ENCODE data around the gene GJB4. TPM values are rescaled to one million over a fixed set of nuclear protein-coding genes. Genes with fewer than 3 reads are reported as not detected.

GJB4 gene
- polyA plus RNA-seq, 1 of the 3 experiments (the other 2 are of a cell fraction) = not detected

DNA sequence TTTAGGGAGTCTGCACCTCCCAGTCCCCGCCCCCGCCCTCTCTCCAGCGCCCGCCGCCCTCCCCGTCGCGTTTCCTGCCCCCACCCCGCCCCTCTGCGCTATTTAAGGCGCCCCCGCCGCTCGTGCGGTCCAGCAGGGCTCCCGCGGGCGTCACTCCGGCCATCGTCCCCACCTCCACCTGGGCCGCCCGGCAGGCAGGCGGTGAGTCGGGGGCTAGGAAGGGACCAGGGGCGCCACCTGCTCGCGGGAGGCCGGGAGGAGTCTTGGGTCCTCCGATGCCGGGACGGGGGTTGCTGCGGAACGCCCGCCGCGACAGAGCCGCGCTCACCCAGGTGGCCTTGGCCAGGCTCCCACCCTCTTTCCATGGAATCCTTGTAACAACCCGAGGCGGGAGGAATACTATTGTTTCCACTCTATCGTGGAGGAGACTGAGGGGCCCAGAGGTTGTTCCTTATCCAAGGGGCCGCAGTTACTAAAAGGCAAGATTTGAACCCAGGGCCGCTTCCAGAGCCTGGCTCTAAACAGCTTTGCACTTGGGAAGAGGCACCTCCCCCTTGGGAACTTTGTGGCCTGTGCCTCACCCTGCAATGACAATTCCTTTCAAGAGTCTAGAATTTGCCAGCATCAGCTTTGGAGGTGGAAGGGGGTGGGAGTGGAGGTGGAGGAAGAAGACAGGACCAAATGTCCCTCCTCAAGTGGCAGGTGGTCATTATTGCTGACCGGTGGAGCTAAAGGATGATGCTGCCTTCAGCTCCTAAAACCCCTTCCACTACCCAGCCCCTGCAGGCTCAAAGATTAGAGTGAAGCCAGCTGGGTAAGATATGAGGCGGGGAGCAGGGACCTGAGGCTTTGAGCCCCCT, 33.6 kb downstream of the GJB4 start, which contains the start of gene GJA4:
Gene GJA4 (plus strand): TSS at position 132 of the 860 bp plus-strand sequence. CDS start 1,215 bp downstream, outside the sequence.
- ChIA-PET POLR2A (no interaction called here), CTCF (interaction anchor here (8.2 kb wide), 1 partner anchor 61 kb away, joined by 170 read pairs; no protein-coding TSS in a partner anchor)
- 46% methylated on average over 20 of the region's 45 CpGs for WGBS (ENCODE audit: low lambda C conversion rate)

DNA sequence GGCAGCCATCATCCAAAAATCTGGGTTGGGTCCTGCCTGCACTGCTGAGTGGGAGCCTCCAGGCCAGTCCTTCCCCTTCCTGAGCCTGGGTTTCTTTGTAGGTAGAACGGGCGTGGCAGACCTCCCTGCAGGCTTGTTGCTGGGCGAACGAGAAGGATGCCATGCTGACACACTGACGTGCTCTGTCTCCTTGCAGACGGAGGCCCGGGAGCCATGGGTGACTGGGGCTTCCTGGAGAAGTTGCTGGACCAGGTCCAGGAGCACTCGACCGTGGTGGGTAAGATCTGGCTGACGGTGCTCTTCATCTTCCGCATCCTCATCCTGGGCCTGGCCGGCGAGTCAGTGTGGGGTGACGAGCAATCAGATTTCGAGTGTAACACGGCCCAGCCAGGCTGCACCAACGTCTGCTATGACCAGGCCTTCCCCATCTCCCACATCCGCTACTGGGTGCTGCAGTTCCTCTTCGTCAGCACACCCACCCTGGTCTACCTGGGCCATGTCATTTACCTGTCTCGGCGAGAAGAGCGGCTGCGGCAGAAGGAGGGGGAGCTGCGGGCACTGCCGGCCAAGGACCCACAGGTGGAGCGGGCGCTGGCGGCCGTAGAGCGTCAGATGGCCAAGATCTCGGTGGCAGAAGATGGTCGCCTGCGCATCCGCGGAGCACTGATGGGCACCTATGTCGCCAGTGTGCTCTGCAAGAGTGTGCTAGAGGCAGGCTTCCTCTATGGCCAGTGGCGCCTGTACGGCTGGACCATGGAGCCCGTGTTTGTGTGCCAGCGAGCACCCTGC, 34.7 kb downstream of the GJB4 start:
- no peak for TF ChIP-seq MAX (IDR thresholded peaks at IDR 0.05; ENCODE audit: low read depth)
- TF ChIP-seq RCOR1 (IDR thresholded peaks at IDR 0.05; ENCODE audit: low read length) = no peak
- no peak for TF ChIP-seq POLR2AphosphoS5 (IDR thresholded peaks at IDR 0.05; ENCODE audit: low read depth, low read length)
- no peak for TF ChIP-seq FOXM1 (IDR thresholded peaks at IDR 0.05; ENCODE audit: low read depth)
- TF ChIP-seq, protein P1, sequence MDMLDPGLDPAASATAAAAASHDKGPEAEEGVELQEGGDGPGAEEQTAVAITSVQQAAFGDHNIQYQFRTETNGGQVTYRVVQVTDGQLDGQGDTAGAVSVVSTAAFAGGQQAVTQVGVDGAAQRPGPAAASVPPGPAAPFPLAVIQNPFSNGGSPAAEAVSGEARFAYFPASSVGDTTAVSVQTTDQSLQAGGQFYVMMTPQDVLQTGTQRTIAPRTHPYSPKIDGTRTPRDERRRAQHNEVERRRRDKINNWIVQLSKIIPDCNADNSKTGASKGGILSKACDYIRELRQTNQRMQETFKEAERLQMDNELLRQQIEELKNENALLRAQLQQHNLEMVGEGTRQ (IDR thresholded peaks at IDR 0.05; ENCODE audit: borderline replicate concordance, low read depth, low read length) = no peak
- TF ChIP-seq GABPA (IDR thresholded peaks at IDR 0.05; ENCODE audit: low read depth) = no peak
- no peak for TF ChIP-seq SMC3 (IDR thresholded peaks at IDR 0.05; ENCODE audit: low read depth, low read length)
- Histone ChIP-seq H3K36me3 (replicated peaks in 1 of 2; ENCODE audit: control insufficient read depth in 1 of 2, insufficient read depth in 2 of 2, low read length in 1 of 2) (no peaks in the 10 kb centered on the region), H3K4me3 (ENCODE audit: low read depth in 2 of 2, low read length in 1 of 2) (no peak overlapping the region), H3K9ac (no peak overlapping the region), H3K9me3 (no peaks in the 10 kb centered on the region), H3K9me2 (no peaks in the 10 kb centered on the region), H3K27me3 (ENCODE audit: insufficient read depth) (no peaks in the 10 kb centered on the region), H3F3A (replicated peaks; ENCODE audit: insufficient read depth) (no peaks in the 10 kb centered on the region), H3K79me2 (ENCODE audit: insufficient read depth) (no peaks in the 10 kb centered on the region), H3K4me2 (no peak overlapping the region), H4K20me1 (ENCODE audit: insufficient read depth) (no peaks in the 10 kb centered on the region), H2AFZ (ENCODE audit: low read depth) (no peak overlapping the region), H3K4me1 (ENCODE audit: control insufficient read depth in 1 of 2, insufficient read depth in 2 of 2, low read depth in 1 of 2, low read length in 1 of 2) (no peaks in the 10 kb centered on the region), H3K27ac (ENCODE audit: low read depth in 2 of 2, low read length in 1 of 2) (no peak overlapping the region)
- POLR2A ChIA-PET = no interaction called here
- 88% methylated on average over 24 of the region's 40 CpGs for WGBS (ENCODE audit: low lambda C conversion rate)
- no peak for DNase-seq
- CTCF ChIA-PET = interaction anchor here (8.2 kb wide), 1 partner anchor 60 kb away, joined by 170 read pairs; no protein-coding TSS in a partner anchor

More for the DNA sequence above, 33.6 kb downstream of the GJB4 start, which contains the start of gene GJA4:
- Histone ChIP-seq H3K9ac (no peak within 1 kb of the TSS), H3K79me2 (ENCODE audit: insufficient read depth) (no peaks in the 10 kb centered on the region), H4K20me1 (ENCODE audit: insufficient read depth) (no peaks in the 10 kb centered on the region), H3K36me3 (replicated peaks in 1 of 2; ENCODE audit: control insufficient read depth in 1 of 2, insufficient read depth in 2 of 2, low read length in 1 of 2) (no peaks in the 10 kb centered on the region), H3K4me3 (ENCODE audit: low read depth in 2 of 2, low read length in 1 of 2) (no peak within 1 kb of the TSS), H3K4me2 (no peak within 1 kb of the TSS), H3F3A (replicated peaks; ENCODE audit: insufficient read depth) (no peaks in the 10 kb centered on the region), H3K9me2 (no peaks in the 10 kb centered on the region), H3K9me3 (no peaks in the 10 kb centered on the region), H3K27ac (ENCODE audit: low read depth in 2 of 2, low read length in 1 of 2) (no peak within 1 kb of the TSS), H3K27me3 (ENCODE audit: insufficient read depth) (no peaks in the 10 kb centered on the region), H3K4me1 (ENCODE audit: control insufficient read depth in 1 of 2, insufficient read depth in 2 of 2, low read depth in 1 of 2, low read length in 1 of 2) (no peaks in the 10 kb centered on the region; a peak in 1 of 4 replicates), H2AFZ (ENCODE audit: low read depth) (no peak within 1 kb of the TSS)
- peak; percentile 47 for DNase-seq
- TF ChIP-seq YY1 (IDR thresholded peaks at IDR 0.05; ENCODE audit: low read depth) = no peak
